Transverse colon (tissue), 3 donors: ENCODE results near the gene IRF2.

ENCODE experiments used
- CTCF ChIP-seq, 5 experiments: fragments of 200-600 bp in 3 of 5; fragments of 450-650 bp in 2 of 5; sonication (generic) in 3 of 5; IDR thresholded peaks; 1 replicate in 2 of 5; 2 replicates in 3 of 5; pipeline ENCODE4 v1.5.1; 2016 to 2017; ENCODE audit warnings: antibody characterized with exemption in 5 of 5, inconsistent platforms in 3 of 5, mild to moderate bottlenecking in 2 of 5, moderate library complexity in 1 of 5
- EP300 ChIP-seq: sonication (generic); formaldehyde crosslinking; IDR thresholded peaks from one replicate; pipeline ENCODE4 v1.6.1; 2017; ENCODE audit warnings: antibody characterized with exemption, low read depth

DNA sequence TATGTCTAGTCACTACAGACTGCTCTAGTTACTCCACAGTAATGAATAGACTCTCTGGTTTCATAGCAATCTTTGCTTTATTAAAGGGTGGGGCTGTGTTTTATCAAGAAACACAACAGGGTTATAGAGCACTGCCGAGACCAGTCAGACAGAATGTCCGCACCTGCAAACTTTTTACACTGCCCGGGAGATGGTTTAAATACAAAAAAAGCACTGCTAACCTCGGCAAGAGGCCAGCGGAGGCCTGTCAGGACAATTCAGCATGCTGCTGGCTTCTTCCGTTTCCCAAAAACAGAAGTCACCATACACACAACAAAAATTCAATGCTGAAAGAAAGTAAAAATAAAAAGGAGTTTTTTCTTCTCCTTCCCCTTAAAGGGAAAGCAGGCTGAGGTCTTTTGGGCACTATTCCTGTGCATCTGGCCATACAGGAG lies 67.4 kb downstream of the IRF2 start:
- TF ChIP-seq EP300, result no peak
- TF ChIP-seq CTCF (IDR thresholded peaks at IDR 0.05), result no peak
